Measurements from ENCODE around the gene CDKN2B-AS1. TPM values are rescaled to one million over a fixed set of nuclear protein-coding genes. Genes with fewer than 3 reads are reported as not detected.

Gene CDKN2B-AS1
- total RNA-seq, 6 donors from 2014 or later, result 1.3 to 3.0 (median 1.7) TPM; not detected in 1

DNA sequence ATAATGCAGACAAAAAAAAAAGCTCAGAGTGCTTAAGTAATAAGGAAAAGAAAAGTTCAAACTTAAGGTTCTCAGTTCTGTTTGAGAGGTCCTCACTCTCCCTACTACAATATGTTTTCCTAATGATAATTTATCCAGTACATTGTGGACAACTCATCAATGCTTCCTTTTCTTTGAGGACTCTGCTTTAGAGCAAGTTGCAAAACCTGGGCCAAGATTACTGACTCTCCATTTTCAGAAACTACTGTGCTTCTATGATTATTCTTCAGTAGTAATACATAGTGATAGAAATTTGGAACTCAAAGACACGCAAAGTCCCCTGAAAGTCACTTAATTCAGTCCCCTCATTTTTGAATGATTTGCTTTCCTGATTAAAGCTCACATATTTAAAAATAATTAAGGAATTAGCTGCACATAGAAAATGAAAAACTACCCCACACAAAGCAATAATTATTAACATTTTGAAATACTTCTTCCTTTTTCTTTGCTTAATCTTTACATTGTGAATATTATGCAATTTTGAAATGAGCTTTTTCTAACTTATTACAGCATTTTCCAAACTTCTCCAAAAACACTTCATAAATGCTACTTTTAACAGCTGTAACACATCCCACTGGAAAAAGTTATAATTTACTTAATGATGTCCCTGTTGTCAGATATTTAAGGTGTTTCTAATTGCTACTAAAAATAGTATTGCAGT, 11.6 kb upstream of the CDKN2B-AS1 start:
- ATAC-seq (ENCODE audit: low FRiP score in 2 of 2) (no peak), DNase-seq (no peak)
- Histone ChIP-seq H3K36me3 (no peaks in the 10 kb centered on the region), H3K27ac (no peak overlapping the region), H3K4me1 (peaks cover 0 to 3% (median 0%) of the 10 kb centered on the region in 4 donors), H3K4me3 (no peak overlapping the region), H3K27me3 (peaks cover 0 to 18% (median 2%) of the 10 kb centered on the region in 4 donors), H3K9me3 (no peaks in the 10 kb centered on the region)
- TF ChIP-seq POLR2AphosphoS5 (IDR thresholded peaks at IDR 0.05) (no peak), EP300 (IDR thresholded peaks at IDR 0.05) (no peak), POLR2A (IDR thresholded peaks at IDR 0.05) (no peak)
- TF ChIP-seq, protein P1, sequence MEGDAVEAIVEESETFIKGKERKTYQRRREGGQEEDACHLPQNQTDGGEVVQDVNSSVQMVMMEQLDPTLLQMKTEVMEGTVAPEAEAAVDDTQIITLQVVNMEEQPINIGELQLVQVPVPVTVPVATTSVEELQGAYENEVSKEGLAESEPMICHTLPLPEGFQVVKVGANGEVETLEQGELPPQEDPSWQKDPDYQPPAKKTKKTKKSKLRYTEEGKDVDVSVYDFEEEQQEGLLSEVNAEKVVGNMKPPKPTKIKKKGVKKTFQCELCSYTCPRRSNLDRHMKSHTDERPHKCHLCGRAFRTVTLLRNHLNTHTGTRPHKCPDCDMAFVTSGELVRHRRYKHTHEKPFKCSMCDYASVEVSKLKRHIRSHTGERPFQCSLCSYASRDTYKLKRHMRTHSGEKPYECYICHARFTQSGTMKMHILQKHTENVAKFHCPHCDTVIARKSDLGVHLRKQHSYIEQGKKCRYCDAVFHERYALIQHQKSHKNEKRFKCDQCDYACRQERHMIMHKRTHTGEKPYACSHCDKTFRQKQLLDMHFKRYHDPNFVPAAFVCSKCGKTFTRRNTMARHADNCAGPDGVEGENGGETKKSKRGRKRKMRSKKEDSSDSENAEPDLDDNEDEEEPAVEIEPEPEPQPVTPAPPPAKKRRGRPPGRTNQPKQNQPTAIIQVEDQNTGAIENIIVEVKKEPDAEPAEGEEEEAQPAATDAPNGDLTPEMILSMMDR (IDR thresholded peaks at IDR 0.05), result no peak
- 67 to 71% methylated on average over 1 of the region's 1 CpG for WGBS, 2 donors

DNA sequence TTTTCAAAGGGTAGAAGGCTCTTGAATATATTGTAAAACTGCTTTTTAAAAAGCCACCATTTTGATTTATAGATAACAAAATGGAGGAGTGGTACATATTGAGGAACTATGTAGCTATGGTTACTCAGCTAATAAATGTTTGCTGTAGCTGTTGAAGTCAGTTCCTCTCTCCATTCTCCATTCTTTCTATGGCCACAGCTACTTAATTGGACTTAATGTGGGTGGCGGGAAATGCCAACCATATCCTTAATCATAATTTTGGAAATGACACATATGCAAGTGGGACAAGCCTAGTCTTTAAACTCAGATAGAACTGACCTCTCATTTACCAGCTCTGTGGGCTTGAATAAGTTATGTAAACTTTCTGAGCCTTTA, 11.0 kb upstream of the CDKN2B-AS1 start:
- ATAC-seq (ENCODE audit: low FRiP score in 2 of 2), result peak in 1 of 2 donors; percentile 53
- no peak for DNase-seq
- Histone ChIP-seq H3K4me3 (no peak overlapping the region), H3K27me3 (peaks cover 0 to 18% (median 2%) of the 10 kb centered on the region in 4 donors), H3K4me1 (peaks cover 0 to 3% (median 0%) of the 10 kb centered on the region in 4 donors), H3K9me3 (no peaks in the 10 kb centered on the region), H3K36me3 (no peaks in the 10 kb centered on the region), H3K27ac (no peak overlapping the region)
- 53 to 63% methylated on average over 1 of the region's 1 CpG for WGBS, 2 donors
- TF ChIP-seq EP300 (IDR thresholded peaks at IDR 0.05), result no peak
- TF ChIP-seq POLR2A (IDR thresholded peaks at IDR 0.05), result no peak
- TF ChIP-seq, protein P1 (IDR thresholded peaks at IDR 0.05), result no peak

GRCh38 chr9:21984101-21984500, 10.5 kb upstream of the CDKN2B-AS1 start:
- no peak for ATAC-seq (ENCODE audit: low FRiP score in 2 of 2)
- peaks cover 0 to 3% (median 0%) of the 10 kb centered on the region in 4 donors for H3K4me1 ChIP-seq
- TF ChIP-seq, protein P1 (IDR thresholded peaks at IDR 0.05), result no peak
- TF ChIP-seq POLR2A (IDR thresholded peaks at IDR 0.05) (no peak), POLR2AphosphoS5 (IDR thresholded peaks at IDR 0.05) (no peak), EP300 (IDR thresholded peaks at IDR 0.05) (no peak)
- H3K27me3 ChIP-seq, result peaks cover 0 to 16% (median 2%) of the 10 kb centered on the region in 4 donors
- no peaks in the 10 kb centered on the region for H3K36me3 ChIP-seq
- H3K9me3 ChIP-seq, result no peaks in the 10 kb centered on the region
- no peak overlapping the region for H3K4me3 ChIP-seq
- DNase-seq, result no peak
- no peak overlapping the region for H3K27ac ChIP-seq

- H3K4me1 ChIP-seq, result peaks cover 0 to 3% (median 0%) of the 10 kb centered on the region in 4 donors
- H3K27ac ChIP-seq, result no peak overlapping the region
- DNase-seq (no peak), ATAC-seq (ENCODE audit: low FRiP score in 2 of 2) (no peak)
- H3K9me3 ChIP-seq, result no peaks in the 10 kb centered on the region
- no peaks in the 10 kb centered on the region for H3K36me3 ChIP-seq
- 68 to 71% methylated on average over 5 of the region's 5 CpGs for WGBS, 2 donors
- TF ChIP-seq POLR2AphosphoS5 (IDR thresholded peaks at IDR 0.05), result no peak
- TF ChIP-seq EP300 (IDR thresholded peaks at IDR 0.05), result no peak
- no peak for TF ChIP-seq POLR2A (IDR thresholded peaks at IDR 0.05)
- TF ChIP-seq, protein P1 (IDR thresholded peaks at IDR 0.05), result no peak
- H3K4me3 ChIP-seq, result no peak overlapping the region
- H3K27me3 ChIP-seq, result peaks cover 0 to 26% (median 6%) of the 10 kb centered on the region in 4 donors
Measured at GRCh38 chr9:21985964-21986667, 8.5 kb upstream of the CDKN2B-AS1 start.
